ENCODE results near the gene KCNK10. TPM values are rescaled to one million over a fixed set of nuclear protein-coding genes. Genes with fewer than 3 reads are reported as not detected.

Gene KCNK10
- total RNA-seq, 1 donor from 2014 or later: not detected

GRCh38 chr14:88188745-88189416 lies 134.2 kb downstream of the KCNK10 start:
- TF ChIP-seq CTCF (IDR thresholded peaks at IDR 0.05): no peak
- Histone ChIP-seq H3K4me3 (no peak overlapping the region), H3K27me3 (no peaks in the 10 kb centered on the region), H3K9me3 (no peaks in the 10 kb centered on the region), H3K4me1 (no peaks in the 10 kb centered on the region), H3K36me3 (no peaks in the 10 kb centered on the region), H3K27ac (no peak overlapping the region)
- no peak for DNase-seq (ENCODE audit: low spot score in 2 of 2)
- intact Hi-C loops (cut with DNase I): no loop called here

DNA sequence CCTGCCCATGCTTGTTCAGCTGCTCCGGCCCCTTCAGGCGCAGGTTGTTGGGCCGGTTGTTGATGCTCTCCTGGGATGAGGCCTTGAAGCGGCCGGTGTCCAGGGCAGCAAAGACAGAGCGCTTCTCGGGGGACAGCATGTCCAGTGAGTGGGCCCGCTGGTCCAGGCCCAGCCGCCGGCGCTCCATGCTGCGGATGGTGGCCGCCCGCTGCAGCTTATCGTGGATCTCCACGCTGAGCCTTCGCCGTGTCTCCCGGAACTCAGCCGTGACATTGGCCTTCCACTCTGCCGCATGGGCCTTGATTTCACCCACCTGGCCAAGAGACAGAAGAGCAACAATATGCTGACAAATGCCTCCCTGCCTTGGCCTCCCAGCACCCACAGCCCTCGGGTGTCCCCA lies 137.2 kb downstream of the KCNK10 start:
- intact Hi-C loops (cut with DNase I): no loop called here
- Histone ChIP-seq H3K27me3 (no peaks in the 10 kb centered on the region), H3K4me1 (no peaks in the 10 kb centered on the region), H3K9me3 (no peaks in the 10 kb centered on the region), H3K4me3 (no peak overlapping the region), H3K27ac (no peak overlapping the region), H3K36me3 (no peaks in the 10 kb centered on the region)
- no peak for TF ChIP-seq CTCF (IDR thresholded peaks at IDR 0.05)
- no peak for DNase-seq (ENCODE audit: low spot score in 2 of 2)

- intact Hi-C loops (cut with DNase I): no loop called here
- no peak overlapping the region for H3K27ac ChIP-seq
- DNase-seq (ENCODE audit: low spot score in 2 of 2): no peak
- no peaks in the 10 kb centered on the region for H3K27me3 ChIP-seq
- no peaks in the 10 kb centered on the region for H3K4me1 ChIP-seq
- H3K9me3 ChIP-seq: no peaks in the 10 kb centered on the region
- no peak for TF ChIP-seq CTCF (IDR thresholded peaks at IDR 0.05)
- no peaks in the 10 kb centered on the region for H3K36me3 ChIP-seq
- no peak overlapping the region for H3K4me3 ChIP-seq
Measured at GRCh38 chr14:88184956-88185355, 138.1 kb downstream of the KCNK10 start.

GRCh38 chr14:88181072-88181471 lies 142.0 kb downstream of the KCNK10 start:
- no peak for DNase-seq (ENCODE audit: low spot score in 2 of 2)
- Histone ChIP-seq H3K4me1 (no peaks in the 10 kb centered on the region), H3K9me3 (no peaks in the 10 kb centered on the region), H3K36me3 (no peaks in the 10 kb centered on the region), H3K27me3 (no peaks in the 10 kb centered on the region), H3K4me3 (no peak overlapping the region), H3K27ac (no peak overlapping the region)
- intact Hi-C loops (cut with DNase I): no loop called here
- no peak for TF ChIP-seq CTCF (IDR thresholded peaks at IDR 0.05)

GRCh38 chr14:88179716-88180115 lies 143.4 kb downstream of the KCNK10 start:
- intact Hi-C loops (cut with DNase I): no loop called here
- Histone ChIP-seq H3K4me3 (no peak overlapping the region), H3K4me1 (no peaks in the 10 kb centered on the region)

More at GRCh38 chr14:88179716-88180115, 143.4 kb downstream of the KCNK10 start:
- no peak for DNase-seq (ENCODE audit: low spot score in 2 of 2)
- Histone ChIP-seq H3K9me3 (no peaks in the 10 kb centered on the region), H3K27me3 (no peaks in the 10 kb centered on the region), H3K27ac (no peak overlapping the region), H3K36me3 (no peaks in the 10 kb centered on the region)
- TF ChIP-seq CTCF (IDR thresholded peaks at IDR 0.05): no peak

Data from ascending aorta (tissue), 2 donors.